GM21515 (cell line): ENCODE results near the gene HDAC11.
"Not testable (repeated sequence)": the region's sequence is repeated elsewhere in the genome, so short reads cannot be mapped to it uniquely, and the experiment has no call there.

Experiments used
- ATAC-seq: cut with Tn5 transposase; IDR thresholded peaks from one replicate; pipeline ENCODE4 v1.9.1; 2021; ENCODE audit not compliant: unreplicated experiment

The HDAC11 gene

DNA sequence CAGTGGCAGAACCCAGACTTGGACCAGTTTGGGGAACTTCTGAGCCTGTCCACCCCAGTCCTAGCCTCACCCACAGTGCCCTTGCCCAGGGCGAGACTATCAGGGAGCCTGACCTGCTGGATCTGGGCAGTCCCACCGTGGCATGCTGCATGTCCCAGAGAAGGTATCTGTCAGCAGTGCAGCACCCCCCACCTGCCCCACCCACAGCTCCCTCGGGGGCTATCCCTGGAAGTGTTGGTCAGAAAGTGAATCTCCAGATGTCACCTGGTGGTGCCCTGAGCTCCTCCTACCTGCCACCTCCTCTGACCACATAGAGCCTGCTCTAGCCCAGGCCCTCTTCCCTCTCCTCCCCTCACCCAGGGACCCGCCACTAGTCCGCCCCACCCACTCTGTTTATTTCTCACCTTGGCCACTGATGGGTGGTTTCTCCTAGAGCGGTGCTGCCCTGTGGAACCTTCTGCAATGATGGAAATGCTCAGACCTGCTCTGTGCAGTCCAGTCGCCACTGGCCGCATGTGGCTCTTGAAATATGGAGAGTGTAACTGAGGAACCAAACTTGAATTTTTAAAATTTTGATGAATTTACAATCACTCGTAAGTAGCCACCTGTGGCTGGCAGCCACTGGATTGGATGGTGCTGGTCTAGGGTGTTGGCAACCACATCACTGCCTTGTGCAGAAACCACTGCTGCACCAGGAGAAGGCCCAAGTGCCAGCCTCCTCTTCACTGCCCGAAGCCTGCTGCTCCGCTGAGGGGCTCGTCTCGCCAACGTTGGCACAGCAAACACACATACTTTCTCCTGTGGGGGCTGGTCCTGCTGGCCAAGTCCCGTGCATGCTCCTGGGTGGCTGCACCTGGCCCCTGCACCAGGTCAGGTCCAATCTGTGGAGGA lies 13.1 kb downstream of the HDAC11 start:
- ATAC-seq, result no peak

DNA sequence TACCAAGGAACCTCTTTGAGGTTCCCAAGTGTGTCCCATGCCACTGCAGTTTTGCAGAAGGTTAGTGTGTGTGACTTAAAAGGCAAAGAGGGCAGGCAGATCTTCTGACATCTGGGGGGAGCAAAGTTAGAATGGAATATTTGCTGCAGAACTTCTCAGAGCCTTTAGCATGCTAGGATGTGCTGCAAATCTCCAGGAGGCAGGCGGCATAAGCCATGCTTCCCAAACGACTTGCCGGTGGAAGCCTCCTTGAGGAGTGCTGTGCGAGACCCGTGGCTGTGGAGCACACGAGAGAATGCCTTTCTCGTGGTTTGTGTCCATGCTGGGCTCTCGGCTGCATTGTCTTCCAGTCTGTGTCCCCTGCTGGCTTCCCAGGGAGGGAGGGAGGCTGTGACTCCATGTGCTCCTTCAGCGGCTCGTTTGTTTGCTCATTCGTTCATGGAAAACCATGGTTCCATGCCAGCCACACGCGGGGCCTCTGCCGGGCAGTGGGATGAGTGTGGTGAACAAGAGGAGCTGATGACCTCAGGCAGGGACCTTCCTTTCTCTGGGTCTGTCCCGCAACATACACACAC lies 13.8 kb downstream of the HDAC11 start:
- no peak for ATAC-seq

DNA sequence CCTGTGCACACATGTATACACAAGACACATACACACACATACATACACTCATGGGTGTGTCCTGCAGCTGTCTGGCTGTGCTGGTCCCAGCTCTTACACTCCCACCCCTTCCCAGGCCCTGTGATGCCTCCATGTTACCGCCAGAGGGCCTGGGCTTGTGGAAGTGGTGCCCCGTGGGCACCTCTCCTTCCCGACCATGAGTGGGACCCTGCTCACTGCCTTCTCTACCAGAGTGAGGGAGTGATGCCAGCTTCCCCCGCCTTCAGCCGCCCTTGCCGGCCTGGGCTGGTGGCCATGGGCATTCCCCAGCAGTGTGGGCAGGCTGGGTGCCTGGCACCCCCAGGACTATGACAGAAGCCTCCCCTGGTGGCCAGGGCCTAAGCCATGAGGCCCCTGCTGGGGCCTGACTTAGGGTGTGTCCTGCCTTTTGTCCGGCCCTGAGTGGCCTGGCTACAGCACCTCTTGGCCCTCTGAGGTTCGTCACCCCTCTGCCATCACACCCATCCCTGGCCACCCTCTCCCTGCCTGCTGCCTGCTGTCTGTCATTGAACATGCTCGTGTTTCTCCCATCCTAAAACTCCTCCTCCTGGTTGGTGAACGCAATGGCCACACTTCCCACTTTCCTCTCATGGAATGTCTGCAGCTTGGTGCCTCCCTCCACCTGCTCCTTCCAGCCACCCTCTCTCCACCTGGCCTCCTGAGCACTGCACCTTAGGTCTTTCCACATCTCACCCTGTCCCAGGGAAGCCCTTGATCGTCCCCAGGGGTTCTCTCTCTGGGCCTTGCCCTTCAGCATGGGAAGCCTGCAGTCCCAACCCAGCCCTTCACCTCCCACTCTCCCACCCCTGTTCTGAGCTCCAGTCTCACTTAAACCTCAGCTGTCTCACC lies 14.6 kb downstream of the HDAC11 start:
- ATAC-seq, result no peak

DNA sequence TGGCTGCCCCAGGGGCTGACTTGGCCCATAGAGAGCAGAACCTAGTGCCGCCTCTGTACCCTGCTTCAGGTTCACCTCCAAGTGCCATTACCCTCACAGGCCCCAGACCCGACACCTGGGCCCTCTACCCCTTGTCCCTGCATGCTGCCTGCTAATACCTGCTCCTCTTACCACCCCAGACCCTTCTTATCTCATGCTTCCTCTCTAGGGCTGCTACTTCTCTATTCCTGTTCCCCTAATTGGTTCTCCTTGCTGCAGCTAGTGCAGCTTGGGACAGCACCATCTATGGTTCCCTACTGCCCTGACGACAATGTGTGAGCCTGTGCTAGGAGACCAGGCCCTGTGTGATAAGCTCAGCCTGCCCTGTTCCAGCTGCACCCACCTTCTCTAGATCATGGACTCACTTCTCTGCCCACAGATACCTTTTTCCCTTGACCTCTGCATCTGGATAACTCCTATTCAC lies 15.3 kb downstream of the HDAC11 start:
- ATAC-seq, result no peak

DNA sequence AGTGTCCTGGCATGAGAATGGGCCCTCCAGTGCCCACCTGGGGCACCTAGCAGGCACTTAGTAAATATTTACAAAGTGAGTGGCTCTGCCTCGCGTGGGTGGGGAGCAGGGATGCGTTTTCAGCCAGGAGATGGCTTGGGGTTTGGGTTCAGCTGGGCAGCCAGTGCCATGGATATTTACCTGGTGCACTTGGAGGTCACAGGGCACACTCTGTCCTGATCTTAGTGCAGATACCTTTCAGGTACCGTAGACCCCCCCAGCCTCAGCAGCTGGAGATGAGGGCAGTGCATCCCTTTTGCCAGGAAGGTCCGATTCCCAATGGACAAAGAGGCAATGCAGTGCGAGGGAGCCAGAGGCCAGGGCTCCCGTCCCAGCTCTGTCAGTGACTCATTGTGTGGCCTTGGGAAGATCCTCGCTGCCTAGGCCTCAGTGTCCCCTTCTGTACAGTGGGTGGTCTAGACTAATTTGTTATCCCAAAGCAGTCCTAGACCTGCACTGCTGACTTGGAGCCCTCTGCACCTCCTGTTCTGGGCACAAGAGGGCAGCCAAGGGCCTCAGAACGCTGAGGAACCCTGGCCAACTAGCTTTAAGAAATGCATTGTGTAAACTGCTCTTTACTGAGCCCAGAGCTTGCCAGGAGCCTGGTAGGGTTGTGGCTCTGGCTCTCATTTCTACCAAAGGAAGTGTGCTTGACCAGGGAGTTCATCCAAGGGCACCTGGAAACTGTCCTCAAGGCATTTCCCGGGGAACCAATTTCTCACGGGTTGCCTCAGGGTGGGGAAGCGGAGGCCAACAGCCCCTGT lies 16.0 kb downstream of the HDAC11 start:
- peak; percentile 65 for ATAC-seq

DNA sequence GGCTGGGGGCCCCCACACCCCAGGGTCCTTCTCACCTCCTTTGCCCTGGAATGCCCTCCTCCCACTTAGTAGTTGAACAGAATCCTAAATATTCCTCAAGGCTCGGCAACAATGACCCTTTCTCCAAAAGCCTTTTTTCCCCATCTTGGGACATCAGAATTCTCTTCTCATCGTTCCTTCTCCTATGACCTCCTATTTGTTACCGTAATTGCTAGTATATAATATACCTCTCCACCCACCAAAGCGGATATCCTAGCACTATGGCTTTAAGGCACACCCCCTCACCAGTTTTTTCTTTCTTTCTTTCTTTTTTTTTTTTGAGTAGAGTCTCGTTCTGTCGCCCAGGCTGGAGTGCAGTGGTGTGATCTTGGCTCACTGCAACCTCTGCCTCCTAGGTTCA lies 16.8 kb downstream of the HDAC11 start:
- no peak for ATAC-seq

DNA sequence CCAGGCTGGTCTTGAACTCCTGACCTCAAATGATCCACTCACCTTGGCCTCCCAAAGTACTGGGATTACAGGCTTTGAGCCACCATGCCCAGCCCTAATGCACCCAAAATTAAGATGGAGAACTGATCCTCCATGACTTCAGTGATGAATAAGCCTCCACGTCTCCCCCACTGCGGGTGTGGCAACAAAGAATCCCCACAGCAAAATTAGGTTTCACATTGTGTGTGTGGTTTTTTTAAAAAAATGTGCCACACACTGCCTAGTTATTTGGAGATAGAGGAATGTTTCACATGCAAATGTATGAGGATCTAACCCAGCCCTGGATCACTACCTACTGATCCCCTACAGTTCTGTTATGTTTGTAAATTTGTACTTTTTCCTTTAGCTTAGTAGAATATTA lies 17.3 kb downstream of the HDAC11 start:
- no peak for ATAC-seq

DNA sequence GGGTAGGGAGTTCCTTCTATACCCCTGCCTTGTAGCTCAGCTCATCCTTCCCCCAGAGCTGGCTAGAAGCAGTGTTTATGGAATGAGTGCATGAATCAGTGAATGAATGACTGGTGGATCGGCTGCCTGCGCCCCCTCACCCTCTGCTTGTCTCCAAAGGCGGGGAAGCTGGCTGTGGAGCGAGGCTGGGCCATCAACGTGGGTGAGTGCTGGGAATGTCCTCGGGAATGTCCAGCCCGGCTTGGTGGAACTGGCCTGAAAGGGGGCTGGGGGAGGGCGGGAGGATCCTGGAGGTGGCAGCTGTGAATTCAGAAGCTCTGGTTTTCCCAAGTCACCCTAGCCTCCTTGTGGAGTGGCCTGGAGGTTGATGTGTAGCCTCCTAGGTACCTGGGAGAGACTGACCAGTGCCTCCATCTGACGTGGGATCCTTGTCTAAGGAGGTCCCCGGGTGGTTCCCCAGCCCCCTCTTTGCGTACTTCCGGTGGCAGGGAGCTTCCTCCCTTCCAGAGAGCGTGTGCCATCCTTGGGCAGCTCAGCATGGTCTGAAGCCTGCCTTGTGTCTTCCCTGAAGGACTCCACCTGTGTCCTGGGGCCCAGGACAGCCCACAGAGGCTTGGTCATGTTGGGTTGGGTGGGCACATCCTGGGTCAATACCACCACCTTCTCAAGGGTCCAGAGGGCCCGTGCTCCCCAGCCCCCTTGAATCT lies 18.4 kb downstream of the HDAC11 start:
- ATAC-seq, result no peak

DNA sequence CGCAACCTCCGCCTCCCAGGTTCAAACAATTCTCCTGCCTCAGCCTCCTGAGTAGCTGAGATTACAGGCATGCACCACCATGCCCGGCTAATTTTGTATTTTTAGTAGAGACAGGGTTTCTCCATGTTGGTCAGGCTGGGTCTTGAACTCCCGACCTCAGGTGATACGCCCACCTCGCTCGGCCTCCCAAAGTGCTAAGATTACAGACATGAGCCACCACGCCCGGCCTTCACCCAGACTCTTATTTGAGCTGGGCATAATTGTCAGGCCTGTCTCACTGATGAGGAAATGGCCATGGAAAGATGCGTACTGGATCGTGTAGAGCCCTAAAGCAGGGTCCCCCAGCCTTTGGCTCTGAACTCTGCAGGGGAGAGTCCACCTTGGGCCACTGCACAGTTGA lies 19.1 kb downstream of the HDAC11 start:
- ATAC-seq, result not testable (repeated sequence)

DNA sequence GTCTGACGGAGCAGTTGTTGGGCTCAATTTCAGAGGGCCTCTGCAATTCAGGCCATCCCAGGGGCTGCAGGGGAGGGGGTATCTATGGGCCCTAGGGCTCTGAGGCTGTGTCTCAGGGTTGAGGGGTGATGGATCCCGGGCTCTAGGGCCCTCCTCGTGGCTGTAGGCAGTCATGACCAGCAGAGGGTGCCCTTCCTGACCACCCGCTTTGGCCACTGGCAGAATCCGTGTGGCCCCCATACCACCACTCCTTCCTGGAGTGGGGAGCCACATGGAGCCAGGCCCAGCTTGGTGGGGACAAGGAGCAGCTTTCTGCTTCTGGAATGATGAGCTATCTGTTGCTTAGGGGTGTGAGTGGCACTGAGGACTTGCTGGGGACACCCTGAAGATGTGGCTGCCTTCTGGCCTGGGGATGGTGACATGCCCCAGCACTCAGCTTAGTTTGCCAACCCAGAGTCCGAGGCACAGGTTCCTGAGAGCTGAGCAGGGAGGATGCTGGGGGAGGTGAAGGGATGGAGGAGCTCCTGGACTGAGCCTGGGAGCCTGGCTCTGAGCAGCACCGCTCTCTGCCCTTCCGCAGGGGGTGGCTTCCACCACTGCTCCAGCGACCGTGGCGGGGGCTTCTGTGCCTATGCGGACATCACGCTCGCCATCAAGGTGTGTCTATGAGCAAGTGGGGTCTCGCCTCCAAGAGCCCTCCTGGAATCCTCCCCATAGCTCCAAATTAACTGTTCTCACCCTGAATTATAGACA lies 20.2 kb downstream of the HDAC11 start:
- no peak for ATAC-seq

DNA sequence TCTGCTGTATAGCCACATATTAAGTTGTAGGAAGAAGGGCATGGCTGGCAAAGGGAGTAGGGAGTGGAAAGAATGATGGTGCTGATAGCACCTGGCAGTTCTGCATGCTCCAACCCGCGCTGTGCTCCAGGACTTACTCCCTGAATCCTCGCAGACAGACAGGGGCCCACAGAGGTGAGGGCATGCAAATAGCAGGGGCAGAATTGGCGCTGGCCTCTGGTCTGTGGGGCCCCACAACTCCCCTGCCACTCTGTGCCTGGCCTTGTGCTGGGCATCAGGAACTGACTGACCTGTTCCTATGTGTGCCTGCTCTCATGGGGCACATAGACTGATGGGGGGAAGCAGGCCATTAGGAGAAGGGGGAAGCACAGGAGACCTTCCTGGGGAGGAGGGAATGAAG lies 20.9 kb downstream of the HDAC11 start:
- ATAC-seq, result no peak

DNA sequence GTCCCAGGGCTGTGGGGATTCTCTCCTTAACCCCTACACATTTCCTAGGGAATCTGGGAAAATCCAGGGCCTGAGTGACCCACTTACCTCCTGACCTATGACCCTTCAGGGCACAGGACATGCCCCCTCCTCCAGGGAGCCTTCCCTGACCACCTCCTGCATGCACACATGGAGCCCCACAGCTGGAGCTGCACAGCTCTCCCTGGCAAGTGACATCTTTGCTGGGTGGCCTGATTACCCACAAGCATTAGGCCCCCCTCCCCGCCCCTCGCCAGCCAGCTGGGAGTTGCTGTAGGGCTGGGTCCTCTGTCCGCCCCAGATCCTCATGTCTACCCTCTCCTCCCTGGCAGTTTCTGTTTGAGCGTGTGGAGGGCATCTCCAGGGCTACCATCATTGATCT lies 21.4 kb downstream of the HDAC11 start:
- ATAC-seq, result no peak

DNA sequence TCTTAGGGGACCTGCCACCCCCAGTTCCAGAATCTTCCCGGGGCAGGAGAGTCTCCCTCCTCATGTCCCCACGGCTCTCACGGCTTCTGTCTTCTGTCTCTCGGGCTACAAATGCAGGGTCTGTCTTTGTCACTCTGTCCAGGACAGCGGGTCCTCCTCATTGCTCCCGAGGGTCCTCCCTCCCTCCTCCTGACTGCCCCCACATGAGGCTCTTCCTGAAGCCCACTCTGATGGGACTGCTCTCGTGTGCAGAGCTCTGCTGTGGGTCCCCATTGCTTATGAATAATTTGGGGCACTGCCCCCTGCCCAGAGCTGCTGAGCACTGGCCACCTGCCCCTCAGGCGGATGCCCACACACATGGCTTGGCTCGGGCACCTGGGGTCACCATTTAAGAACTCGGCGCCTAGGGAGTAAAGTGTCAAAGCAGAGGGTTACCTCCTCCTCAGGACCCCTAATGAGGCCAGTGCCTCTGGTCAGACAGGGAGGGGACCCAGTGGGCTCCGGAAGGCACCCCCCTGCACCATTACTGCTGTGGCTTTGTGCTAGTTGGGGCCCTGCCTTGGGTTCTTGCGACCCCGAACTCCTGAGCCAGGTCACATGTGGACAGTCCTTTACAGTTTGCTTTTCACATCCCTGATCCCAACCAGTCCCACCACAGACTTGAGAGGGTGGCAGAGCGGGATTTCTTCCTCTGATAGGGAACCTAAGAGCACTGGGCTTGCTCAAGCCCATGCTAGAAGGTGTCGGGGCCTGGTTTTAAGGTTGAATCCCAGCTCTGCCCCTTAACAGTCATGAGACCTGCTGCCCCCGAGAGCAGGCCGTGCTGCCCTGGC lies 22.1 kb downstream of the HDAC11 start:
- ATAC-seq, result no peak

DNA sequence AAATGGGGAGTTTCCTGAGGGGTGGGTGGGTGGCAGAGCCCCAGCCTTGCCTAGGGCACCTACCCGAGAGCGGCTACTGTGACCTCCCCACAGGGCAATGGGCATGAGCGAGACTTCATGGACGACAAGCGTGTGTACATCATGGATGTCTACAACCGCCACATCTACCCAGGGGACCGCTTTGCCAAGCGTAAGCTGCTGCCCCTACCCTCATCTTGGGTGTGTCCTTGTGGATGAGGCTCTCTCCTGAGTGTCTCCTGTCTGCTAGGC lies 22.6 kb downstream of the HDAC11 start:
- no peak for ATAC-seq

DNA sequence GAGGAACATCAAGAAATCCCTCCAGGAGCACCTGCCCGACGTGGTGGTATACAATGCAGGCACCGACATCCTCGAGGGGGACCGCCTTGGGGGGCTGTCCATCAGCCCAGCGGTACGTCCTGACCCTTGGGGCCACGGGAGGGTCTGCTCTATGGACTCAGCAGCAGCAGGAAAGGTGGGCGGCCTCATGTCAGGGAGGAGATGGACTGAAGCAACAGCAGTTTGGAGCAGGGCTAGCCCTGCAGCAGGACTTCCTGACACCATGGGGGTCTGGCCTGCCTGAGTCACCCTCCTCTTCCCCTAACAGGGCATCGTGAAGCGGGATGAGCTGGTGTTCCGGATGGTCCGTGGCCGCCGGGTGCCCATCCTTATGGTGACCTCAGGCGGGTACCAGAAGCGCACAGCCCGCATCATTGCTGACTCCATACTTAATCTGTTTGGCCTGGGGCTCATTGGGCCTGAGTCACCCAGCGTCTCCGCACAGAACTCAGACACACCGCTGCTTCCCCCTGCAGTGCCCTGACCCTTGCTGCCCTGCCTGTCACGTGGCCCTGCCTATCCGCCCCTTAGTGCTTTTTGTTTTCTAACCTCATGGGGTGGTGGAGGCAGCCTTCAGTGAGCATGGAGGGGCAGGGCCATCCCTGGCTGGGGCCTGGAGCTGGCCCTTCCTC lies 24.2 kb downstream of the HDAC11 start:
- no peak for ATAC-seq

DNA sequence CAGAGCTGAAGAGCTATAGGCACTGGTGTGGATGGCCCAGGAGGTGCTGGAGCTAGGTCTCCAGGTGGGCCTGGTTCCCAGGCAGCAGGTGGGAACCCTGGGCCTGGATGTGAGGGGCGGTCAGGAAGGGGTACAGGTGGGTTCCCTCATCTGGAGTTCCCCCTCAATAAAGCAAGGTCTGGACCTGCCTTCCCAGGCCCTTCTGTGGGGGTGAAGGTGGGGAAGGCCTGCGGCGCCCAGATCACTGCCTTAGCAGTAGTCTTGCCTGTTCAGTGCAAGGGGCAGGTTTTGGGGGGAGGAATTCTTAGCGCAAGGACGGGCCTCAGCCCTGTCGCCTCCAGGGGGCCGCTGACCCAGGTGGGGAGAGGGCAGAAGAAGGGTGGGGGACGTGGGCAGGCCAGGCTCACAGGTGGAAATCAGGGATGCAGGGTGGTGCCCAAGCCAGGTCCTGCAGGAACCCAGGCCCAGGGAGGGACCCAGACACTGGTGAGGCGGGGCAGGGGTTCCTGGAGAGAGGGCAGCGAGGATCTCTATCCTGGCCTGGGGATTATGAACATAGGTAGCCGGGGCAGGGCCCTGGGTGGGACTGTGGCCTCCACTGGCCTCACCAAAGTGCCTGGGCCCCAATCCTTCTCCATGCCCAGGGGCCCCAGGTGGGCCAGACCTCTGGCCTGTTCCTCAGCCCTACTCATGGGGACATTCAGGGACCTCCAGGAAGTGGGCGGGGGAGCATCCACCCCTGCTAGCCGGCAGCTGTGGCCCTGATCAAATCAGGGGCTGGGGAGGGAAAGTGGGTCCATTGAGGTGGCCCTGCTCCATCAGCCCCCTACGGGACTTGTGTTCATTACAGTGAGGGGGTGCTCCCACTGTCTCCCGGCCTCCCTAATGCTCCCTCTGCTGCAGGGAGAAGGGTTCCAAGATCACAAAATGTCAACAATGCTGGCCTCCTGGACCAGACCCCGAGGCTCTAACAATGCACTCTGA lies 25.3 kb downstream of the HDAC11 start:
- ATAC-seq, result no peak

DNA sequence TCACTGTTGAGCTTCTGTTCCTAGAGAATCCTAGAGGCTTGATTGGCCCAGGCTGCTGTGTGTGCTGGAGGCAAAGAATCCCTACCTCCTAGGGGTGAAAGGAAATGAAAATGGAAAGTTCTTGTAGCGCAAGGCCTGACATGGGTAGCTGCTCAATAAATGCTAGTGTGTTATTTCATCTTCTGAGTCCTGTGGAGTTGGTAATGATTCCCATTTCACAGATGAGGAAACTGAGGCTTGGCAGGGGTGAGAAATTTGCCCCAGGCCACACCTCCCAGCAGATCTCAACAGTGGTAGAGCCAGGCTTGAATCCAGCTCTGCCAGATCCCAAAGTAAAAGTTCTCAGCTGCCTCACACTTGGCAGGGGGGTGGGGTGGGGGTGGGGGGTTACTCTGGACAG lies 26.1 kb downstream of the HDAC11 start:
- no peak for ATAC-seq
